Vagina (tissue), 2 donors: ENCODE measurements around the gene ALDH6A1.

Experiments
- CTCF ChIP-seq, 3 experiments: fragments of 450-650 bp in 2 of 3; fragments of 200-600 bp in 1 of 3; sonication (generic) in 1 of 3; IDR thresholded peaks; one replicate each; pipeline ENCODE4 v1.5.1; 2017 to 2019; ENCODE audit warnings: antibody characterized with exemption in 3 of 3, mild to moderate bottlenecking in 2 of 3, moderate library complexity in 2 of 3
- POLR2AphosphoS5 ChIP-seq, 2 donors: sonication (generic); formaldehyde crosslinking; IDR thresholded peaks; one replicate each; pipeline ENCODE4 v1.9.0; 2017; ENCODE audit warnings: antibody characterized with exemption in 2 of 2, mild to moderate bottlenecking in 2 of 2, low read depth in 1 of 2; ENCODE audit not compliant: insufficient read depth in 1 of 2

GRCh38 chr14:74022346-74022745, 61.9 kb downstream of the ALDH6A1 start:
- TF ChIP-seq CTCF (IDR thresholded peaks at IDR 0.05) (no peak), POLR2AphosphoS5 (IDR thresholded peaks at IDR 0.05; ENCODE audit: insufficient read depth in 1 of 2, low read depth in 1 of 2) (no peak)
